Parathyroid adenoma (tissue), 2 donors: Measurements from ENCODE around the gene MRC1.

Source experiments
- H2AFZ ChIP-seq: fragments of 300-600 bp; sonication (generic); one replicate; pipeline ENCODE4 v1.7.0; 2017; ENCODE audit warnings: antibody characterized with exemption, mild to moderate bottlenecking
- H3K27ac ChIP-seq: fragments of 300-600 bp; sonication (generic); one replicate; pipeline ENCODE4 v1.7.0; 2017
- H3K27me3 ChIP-seq: fragments of 300-600 bp; sonication (generic); one replicate; pipeline ENCODE4 v1.7.0; 2017; ENCODE audit warnings: low read length; ENCODE audit not compliant: control insufficient read depth, insufficient read depth
- H3K36me3 ChIP-seq: fragments of 300-600 bp; sonication (generic); one replicate; pipeline ENCODE4 v1.7.0; 2017; ENCODE audit warnings: low read length; ENCODE audit not compliant: control insufficient read depth, insufficient read depth
- H3K4me1 ChIP-seq: fragments of 300-600 bp; sonication (generic); one replicate; pipeline ENCODE4 v1.7.0; 2017; ENCODE audit warnings: control low read depth
- H3K4me2 ChIP-seq: fragments of 300-600 bp; sonication (generic); one replicate; pipeline ENCODE4 v1.7.0; 2017; ENCODE audit warnings: low read length
- H3K4me3 ChIP-seq: fragments of 300-600 bp; sonication (generic); one replicate; pipeline ENCODE4 v1.7.0; 2017; ENCODE audit warnings: low read depth, low read length
- H3K79me2 ChIP-seq: fragments of 300-600 bp; sonication (generic); one replicate; pipeline ENCODE4 v1.7.0; 2017; ENCODE audit warnings: control low read depth
- H3K9ac ChIP-seq: fragments of 300-600 bp; sonication (generic); one replicate; pipeline ENCODE4 v1.7.0; 2017; ENCODE audit warnings: mild to moderate bottlenecking
- H3K9me3 ChIP-seq: fragments of 300-600 bp; sonication (generic); one replicate; pipeline ENCODE4 v1.7.0; 2017; ENCODE audit warnings: low read length; ENCODE audit not compliant: control insufficient read depth
- TF ChIP-seq, protein P1 (sequence below): fragments of 300-600 bp; sonication (generic); IDR thresholded peaks from one replicate; pipeline ENCODE4 v1.7.0; 2017; ENCODE audit warnings: antibody characterized with exemption, mild to moderate bottlenecking
- donor health status: primary hyperparathyroidism.

The MRC1 gene

DNA sequence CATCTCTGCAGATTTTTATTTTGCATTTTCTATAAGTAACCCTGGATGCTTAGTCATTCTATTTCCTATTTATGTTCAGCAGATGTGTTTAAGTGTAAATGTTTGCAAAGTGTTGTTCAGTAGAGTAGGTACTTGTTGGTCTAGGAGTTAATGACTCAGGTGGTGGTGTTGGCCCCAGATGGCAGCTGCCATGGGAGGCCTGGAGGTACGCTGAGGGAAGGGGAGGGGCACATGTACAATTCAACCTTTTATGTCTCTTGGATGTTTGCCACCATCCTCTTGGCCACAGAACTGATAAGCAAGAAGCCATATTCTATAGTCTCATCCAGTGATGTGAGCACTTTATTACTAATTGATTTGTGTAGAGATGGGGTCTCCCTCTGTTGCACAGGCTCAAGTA is 74.5 kb downstream of the MRC1 start:
- Histone ChIP-seq H3K27ac (no peak overlapping the region), H3K27me3 (no peaks in the 10 kb centered on the region), H3K9ac (no peak overlapping the region), H3K4me2 (no peak overlapping the region), H3K79me2 (no peaks in the 10 kb centered on the region), H3K9me3 (no peaks in the 10 kb centered on the region), H3K4me1 (no peaks in the 10 kb centered on the region), H3K36me3 (no peaks in the 10 kb centered on the region), H3K4me3 (no peak overlapping the region), H2AFZ (no peak overlapping the region)
- TF ChIP-seq, protein P1, sequence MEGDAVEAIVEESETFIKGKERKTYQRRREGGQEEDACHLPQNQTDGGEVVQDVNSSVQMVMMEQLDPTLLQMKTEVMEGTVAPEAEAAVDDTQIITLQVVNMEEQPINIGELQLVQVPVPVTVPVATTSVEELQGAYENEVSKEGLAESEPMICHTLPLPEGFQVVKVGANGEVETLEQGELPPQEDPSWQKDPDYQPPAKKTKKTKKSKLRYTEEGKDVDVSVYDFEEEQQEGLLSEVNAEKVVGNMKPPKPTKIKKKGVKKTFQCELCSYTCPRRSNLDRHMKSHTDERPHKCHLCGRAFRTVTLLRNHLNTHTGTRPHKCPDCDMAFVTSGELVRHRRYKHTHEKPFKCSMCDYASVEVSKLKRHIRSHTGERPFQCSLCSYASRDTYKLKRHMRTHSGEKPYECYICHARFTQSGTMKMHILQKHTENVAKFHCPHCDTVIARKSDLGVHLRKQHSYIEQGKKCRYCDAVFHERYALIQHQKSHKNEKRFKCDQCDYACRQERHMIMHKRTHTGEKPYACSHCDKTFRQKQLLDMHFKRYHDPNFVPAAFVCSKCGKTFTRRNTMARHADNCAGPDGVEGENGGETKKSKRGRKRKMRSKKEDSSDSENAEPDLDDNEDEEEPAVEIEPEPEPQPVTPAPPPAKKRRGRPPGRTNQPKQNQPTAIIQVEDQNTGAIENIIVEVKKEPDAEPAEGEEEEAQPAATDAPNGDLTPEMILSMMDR: no peak

DNA sequence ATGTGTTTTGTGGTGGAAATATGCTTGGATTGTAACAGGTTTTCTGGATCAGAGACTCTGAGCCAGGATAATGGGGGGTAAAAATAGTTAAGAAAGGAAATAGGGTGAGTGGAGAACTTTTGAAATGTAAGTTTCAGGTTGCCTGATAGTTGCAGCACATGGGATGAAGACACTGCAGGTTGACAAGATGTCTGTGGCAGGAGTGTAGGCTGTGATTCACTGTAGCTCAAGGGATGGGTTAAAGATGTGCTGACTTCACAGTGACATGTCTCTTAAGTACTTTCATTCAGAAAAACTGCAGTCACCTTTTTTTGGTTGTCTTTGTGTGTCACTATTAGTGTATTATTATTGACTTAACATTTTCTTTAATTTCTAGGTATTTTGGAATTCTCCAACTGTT is 79.0 kb downstream of the MRC1 start:
- no peaks in the 10 kb centered on the region for H3K79me2 ChIP-seq
- H3K4me3 ChIP-seq: no peak overlapping the region

DNA sequence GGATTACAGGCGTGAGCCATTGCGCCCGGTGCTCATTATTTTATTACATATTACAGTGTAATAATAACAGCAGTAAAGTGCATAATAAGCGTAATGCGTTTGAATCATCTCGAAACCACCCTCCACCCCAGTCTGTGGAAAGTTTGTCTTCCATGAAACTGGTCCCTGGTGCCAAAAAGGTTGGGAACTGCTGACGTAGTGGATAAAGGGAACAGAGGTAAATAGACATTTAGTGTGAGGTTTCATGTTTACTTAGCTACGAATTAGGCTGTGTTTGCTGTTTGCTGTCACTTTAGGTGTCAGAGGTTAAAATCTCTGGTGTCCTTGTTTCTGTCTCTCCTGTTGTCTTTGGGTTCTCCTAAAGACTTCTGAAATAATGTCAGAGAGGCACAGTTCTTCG is 82.3 kb downstream of the MRC1 start:
- no peak overlapping the region for H3K4me3 ChIP-seq
- no peaks in the 10 kb centered on the region for H3K27me3 ChIP-seq
- no peaks in the 10 kb centered on the region for H3K36me3 ChIP-seq
- H3K9ac ChIP-seq: no peak overlapping the region
- TF ChIP-seq, protein P1: no peak
- no peak overlapping the region for H2AFZ ChIP-seq
- H3K4me2 ChIP-seq: no peak overlapping the region
- no peak overlapping the region for H3K27ac ChIP-seq
- no peaks in the 10 kb centered on the region for H3K79me2 ChIP-seq
- H3K4me1 ChIP-seq: no peaks in the 10 kb centered on the region
- H3K9me3 ChIP-seq: no peaks in the 10 kb centered on the region

More for the DNA sequence above, 79.0 kb downstream of the MRC1 start:
- H2AFZ ChIP-seq: no peak overlapping the region
- TF ChIP-seq, protein P1: no peak
- H3K4me2 ChIP-seq: no peak overlapping the region
- H3K27ac ChIP-seq: no peak overlapping the region
- H3K4me1 ChIP-seq: no peaks in the 10 kb centered on the region
- no peaks in the 10 kb centered on the region for H3K9me3 ChIP-seq
- H3K36me3 ChIP-seq: no peaks in the 10 kb centered on the region
- no peaks in the 10 kb centered on the region for H3K27me3 ChIP-seq
- no peak overlapping the region for H3K9ac ChIP-seq

DNA sequence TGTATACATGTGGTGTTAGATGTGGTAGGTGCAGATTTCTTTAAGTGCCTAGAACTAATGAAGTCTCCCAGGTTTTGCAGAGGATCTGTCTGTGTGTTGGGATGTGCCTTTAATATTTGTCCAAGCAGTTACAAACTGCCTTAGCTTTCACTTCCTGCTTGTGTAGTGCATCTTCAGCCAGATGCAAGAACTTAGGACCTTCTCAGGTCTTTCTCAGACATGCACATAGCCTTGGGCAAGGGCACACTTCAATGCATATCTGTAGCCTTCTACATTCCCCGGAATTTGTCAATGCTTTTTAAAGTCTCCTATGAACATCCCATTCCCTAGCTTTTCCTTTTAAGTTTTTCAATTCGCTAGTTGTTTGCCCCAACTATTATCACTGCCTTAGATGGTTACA is 95.4 kb downstream of the MRC1 start:
- Histone ChIP-seq H3K9me3 (no peaks in the 10 kb centered on the region), H3K4me3 (no peak overlapping the region), H3K4me2 (no peak overlapping the region), H3K4me1 (no peaks in the 10 kb centered on the region), H3K9ac (no peak overlapping the region), H3K36me3 (no peaks in the 10 kb centered on the region), H3K27ac (no peak overlapping the region), H3K79me2 (no peaks in the 10 kb centered on the region), H2AFZ (no peak overlapping the region), H3K27me3 (no peaks in the 10 kb centered on the region)
- TF ChIP-seq, protein P1: no peak

DNA sequence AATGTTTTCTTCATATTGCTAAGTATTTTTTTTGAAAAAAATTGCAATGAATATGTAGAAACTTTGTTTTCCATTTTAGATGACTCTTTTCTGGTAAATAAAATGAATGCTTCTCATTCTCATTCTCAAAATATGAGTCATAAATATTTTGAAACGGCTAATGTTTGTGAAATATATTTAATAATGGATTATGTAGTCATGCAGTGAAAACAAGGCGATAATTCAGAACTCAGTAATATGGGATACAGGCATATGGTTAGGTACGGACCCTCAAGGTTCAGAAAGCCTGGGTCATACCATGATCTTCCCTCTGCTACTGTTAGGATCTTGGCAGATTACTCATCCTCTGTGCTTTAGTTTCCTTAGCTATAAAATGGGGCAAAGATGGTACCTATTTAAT is 96.3 kb downstream of the MRC1 start:
- Histone ChIP-seq H3K27ac (no peak overlapping the region), H3K79me2 (no peaks in the 10 kb centered on the region), H3K27me3 (no peaks in the 10 kb centered on the region), H3K4me1 (no peaks in the 10 kb centered on the region), H3K9ac (no peak overlapping the region), H3K4me3 (no peak overlapping the region), H3K36me3 (no peaks in the 10 kb centered on the region), H2AFZ (no peak overlapping the region), H3K4me2 (no peak overlapping the region), H3K9me3 (no peaks in the 10 kb centered on the region)
- TF ChIP-seq, protein P1: no peak
